G401 (cell line): ENCODE data around the gene ITGB7. TPM values are rescaled to one million over a fixed set of nuclear protein-coding genes. Genes with fewer than 3 reads are reported as not detected.
"Not testable (repeated sequence)": the region's sequence is repeated elsewhere in the genome, so short reads cannot be mapped to it uniquely, and the experiment has no call there.

Experiments
- DNase-seq: peaks from one replicate; pipeline ENCODE4 v3.0.0-alpha.2; 2015; ENCODE audit warnings: low spot score
- in situ Hi-C: cut with HindIII; loops from 2 replicates; pipeline ENCODE4 v1.10.0; 2016; ENCODE audit warnings: low sequenced_read_pairs, mixed read lengths
- total RNA-seq: library from RNA; depleted of rRNA; stranded (reverse); fragments of >200 nt; shearing (Covaris generic); gene quantifications from 2 replicates; pipeline ENCODE4 v1.2.3, GENCODE V29; 2014

Gene ITGB7
- total RNA-seq, 1 experiment from 2014 or later, result 0.41 TPM

DNA sequence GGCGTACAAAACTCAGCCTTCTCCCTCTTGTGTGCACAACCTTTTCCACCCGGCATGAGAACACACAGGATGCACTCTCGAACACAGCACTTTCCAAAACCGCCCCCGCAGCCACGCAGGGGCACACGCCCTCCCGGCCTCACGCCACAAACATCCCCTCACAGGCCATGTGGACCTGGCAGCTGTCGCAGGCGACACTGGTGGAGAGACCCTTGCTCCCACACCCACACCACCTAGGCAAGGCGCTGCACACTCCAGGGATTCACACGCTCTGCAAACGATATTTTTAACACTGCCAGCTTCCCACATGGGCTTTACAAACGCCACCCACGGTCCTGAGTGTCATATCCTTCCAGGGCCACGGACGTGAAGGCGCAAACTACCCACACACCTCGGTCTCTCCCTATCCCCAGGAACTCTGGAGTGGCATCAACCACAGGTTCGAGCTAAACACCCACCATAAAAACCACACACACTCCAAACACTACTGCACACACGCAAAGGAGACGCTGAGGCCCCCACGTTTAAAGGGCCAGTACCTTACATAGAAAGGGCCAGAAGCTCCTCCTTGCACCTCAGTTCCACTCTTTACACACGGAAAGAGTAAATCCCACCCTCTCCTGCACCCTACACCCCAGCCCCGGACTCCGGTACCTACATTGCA lies 12.4 kb upstream of the ITGB7 start:
- in situ Hi-C loops, result loop anchor here (10.0 kb wide), 1 partner anchor 65 kb away; no protein-coding TSS in a partner anchor
- peak; percentile 69 for DNase-seq

DNA sequence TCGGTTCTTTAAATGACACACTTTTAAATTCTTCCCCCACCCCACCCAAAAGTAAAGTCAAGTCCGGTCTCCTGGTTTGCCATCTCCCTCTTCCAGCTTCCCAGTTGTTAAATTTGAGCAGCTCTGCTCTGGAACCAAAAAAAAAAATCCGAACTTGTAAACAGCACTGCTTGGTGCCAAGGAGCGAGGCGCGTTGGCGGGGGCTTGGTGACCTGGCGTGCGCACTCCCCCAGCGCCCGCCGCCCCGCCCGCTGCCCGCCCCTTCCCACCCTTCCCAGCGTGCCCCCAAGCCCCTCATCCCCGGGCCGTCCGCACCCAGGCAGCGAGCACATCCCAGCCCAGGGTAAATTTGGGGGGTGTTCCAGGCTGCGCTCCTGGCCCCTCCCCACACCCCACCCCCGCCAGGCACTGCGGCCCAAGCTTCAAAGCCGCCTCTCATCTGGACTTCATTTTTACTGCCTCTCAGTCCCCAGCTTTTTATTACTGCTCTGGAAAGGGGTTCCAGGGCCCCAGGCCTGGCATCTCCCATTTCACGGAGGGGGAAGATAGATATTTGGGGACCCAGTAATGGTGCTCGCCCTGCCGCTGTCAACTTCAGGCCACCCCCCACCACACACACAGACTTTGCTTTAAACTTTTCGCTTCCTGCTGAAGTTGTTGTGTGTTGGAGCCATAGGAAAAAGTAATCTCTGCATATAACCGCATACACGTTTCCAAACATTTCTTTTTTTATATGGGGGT lies 11.7 kb upstream of the ITGB7 start:
- peak; percentile 24 for DNase-seq
- in situ Hi-C loops, result loop anchor here (10.0 kb wide), 1 partner anchor 66 kb away; no protein-coding TSS in a partner anchor

DNA sequence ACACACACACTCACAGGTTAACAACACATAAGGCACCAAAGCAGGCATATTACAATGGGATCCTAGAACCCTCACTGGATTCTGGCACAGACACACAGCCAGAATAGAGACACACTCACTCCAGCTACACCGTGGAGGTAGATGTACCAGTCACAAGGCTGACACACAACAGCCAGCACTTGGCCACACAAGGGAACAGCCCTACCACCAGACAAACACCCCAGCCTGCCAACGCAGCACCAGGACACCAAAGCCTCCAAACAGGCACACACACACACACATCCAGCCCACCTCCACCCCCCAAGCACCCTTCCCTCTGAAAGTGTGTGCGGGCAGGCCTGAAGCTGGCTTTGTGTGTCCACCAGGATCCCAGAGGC lies 10.9 kb upstream of the ITGB7 start:
- in situ Hi-C loops, result loop anchor here (10.0 kb wide), 1 partner anchor 67 kb away; no protein-coding TSS in a partner anchor
- peak; percentile 33 for DNase-seq

DNA sequence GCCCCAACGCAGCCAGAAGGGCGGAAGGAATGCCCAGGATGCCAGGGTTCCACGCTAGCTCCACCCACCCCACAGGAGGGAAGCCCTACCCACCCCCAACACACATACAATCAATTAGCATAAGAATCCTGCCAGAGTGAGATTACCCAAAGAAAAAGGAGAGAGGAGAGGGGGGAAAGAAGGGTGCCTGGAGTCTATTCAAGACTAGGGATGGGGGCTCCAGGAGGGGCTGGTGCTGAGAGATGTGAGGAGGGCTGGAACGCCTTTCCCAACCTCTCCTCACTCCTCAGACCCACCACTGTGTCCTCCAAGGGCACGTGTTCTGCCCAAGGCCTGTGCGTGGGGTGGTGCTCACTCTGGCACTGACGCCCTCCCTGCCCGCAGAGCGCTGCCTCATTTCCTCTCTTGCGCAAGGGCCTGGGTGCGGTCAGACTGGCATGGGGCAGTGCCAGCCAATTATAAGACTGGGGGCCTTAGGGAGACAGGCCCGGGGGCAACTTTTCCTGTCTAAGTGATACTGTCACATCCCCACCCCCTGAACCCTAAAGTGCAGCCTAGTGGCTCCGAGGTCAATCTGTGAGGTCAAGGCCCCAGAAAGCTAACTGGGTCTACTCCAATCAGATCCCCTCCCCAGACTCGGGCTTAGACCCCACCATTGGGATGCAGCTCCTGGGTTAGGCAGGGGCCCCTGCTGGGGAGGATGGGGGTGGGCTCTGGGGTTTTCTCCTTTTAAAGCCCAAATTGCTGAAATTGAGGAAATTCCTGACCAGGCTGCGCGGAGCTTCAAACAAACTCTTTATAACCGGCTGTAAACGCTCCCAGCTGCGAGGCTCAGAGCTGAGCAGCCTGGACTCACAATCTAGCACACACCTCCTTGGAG lies 10.2 kb upstream of the ITGB7 start:
- in situ Hi-C loops, result loop anchor here (10.0 kb wide), 1 partner anchor 68 kb away; no protein-coding TSS in a partner anchor
- DNase-seq, result no peak

GRCh38 chr12:53215497-53215896 lies 8.4 kb upstream of the ITGB7 start:
- in situ Hi-C loops, result loop anchor here (10.0 kb wide), 1 partner anchor 69 kb away; no protein-coding TSS in a partner anchor
- DNase-seq, result no peak

DNA sequence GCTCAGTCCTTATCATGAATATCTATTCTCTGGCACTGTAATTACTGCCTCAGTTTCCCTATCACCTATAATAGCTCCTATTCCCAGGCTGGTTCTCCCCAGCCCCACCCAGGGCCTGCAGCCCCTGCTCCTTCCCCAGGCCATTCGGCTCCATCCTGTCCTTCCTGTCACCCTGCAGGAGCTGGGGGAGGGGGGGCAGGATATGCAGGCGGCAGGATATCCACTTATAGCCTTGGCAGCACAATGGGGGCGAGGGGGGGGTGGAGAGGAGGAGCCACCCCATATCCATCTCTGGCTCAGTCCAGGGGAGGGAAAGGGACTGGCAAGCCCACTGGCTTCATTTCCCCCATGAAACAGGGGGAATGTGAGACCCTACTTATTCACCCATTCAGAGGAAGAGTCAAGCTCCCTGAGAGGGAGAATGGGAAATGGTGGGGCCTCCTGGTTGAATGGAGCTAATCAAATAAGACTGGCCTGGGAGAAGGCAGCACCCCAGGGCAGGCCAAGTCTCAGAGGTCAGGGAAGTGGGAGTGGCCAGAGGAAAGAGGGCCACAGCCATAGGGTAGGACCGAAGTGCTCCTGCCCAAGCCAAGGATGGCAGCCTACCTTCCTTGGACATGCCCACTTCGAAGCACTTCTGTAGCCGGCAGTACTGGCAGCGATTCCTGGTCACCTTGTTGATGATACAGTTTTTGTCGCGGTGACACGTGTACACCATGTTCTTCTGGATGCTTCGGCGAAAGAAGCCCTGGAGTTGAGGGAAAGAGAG lies 7.8 kb upstream of the ITGB7 start:
- DNase-seq, result no peak

GRCh38 chr12:53214221-53214620 lies 7.2 kb upstream of the ITGB7 start:
- in situ Hi-C loops, result loop anchor here (10.0 kb wide), 1 partner anchor 71 kb away; no protein-coding TSS in a partner anchor
- no peak for DNase-seq

More for the DNA sequence above, 7.8 kb upstream of the ITGB7 start:
- in situ Hi-C loops, result loop anchor here (10.0 kb wide), 1 partner anchor 70 kb away; no protein-coding TSS in a partner anchor

DNA sequence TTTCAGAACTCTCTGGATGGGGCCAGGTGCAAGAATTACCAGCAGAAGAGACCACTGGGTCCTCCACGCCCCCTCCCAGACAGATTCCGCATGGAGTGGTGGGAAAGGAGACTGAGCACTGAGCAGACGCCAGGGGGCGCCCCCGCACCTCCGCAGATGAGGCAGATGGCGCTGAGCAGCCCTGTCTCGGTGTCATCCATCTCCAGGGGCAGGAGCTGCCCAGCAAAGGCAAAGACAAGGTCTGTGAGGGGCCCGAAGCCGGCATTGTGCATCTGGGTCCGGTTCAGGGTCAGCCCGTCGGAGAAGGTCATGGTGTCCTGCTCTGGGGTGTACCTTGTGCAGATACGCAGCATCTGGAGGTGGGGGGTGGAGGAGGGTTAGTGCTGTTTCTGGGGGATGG lies 6.3 kb upstream of the ITGB7 start:
- in situ Hi-C loops, result loop anchor here (10.0 kb wide), 1 partner anchor 71 kb away; no protein-coding TSS in a partner anchor
- peak; percentile 84 for DNase-seq

GRCh38 chr12:53212931-53213330 lies 5.9 kb upstream of the ITGB7 start:
- DNase-seq, result no peak
- in situ Hi-C loops, result loop anchor here (10.0 kb wide), 1 partner anchor 72 kb away; no protein-coding TSS in a partner anchor

DNA sequence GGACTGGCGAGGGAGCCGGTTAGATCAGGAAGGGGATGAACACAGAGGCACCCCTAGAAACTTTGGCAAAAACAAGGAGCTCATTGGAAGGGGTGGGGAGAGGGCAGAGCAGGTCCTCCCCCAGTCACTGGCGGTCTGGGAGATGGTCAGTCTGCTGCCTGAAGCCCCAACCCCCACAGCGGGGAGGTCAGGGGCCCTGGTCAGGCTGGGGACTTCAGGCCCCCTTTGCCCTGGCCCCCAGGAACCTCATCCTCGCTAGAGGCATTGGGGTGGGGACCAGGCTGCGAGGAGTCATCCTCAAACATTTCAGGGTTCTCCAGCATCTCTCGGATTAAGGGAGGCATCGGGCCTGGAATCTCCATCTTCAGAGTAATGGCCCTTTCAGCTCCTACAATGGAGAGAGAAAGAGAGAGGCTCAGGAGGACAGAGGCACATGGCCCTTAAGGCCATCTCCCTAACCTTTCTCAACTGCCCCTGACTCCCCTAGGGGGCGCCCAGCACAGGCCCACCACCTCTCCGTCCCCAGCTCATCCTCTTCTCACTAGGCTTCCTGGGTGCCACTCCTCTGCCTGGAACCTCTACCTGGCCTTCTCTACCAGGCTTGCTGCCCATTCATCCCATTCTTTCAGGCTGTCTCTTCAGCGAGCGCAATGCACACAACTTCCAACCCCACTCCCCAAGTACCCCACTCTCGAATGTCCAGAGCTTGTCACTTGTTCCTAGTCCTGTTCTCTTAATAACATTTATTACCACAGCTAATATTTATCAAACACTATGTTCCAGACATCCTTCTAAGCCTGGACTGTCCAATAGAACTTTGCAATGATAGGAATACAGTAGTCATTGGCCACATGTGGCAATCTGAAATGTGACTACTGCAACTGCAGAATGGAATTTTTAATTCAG lies 4.7 kb upstream of the ITGB7 start:
- DNase-seq, result no peak

DNA sequence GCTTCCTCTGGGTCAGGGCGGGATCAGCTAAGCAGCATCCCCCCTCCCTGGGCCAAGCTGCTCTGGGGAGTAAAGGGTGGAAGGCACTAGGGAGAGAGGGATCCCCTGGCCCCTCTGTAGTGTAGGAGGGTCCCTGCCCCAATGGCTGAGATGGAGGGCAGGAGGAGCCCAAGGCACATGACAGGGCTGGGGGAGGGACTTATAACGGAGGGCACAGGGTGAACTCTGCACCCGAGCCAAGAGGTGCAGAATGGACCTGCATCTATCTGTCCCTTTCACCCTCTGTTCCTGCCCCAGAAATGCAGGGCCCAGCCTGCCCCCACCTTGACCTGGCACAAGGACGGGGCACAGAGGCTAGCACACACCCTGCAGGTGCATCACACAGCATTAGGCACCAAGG lies 3.8 kb upstream of the ITGB7 start:
- no peak for DNase-seq
- in situ Hi-C loops, result loop anchor here (10.0 kb wide), 1 partner anchor 74 kb away; no protein-coding TSS in a partner anchor

More for the DNA sequence above, 4.7 kb upstream of the ITGB7 start:
- in situ Hi-C loops, result loop anchor here (10.0 kb wide), 1 partner anchor 73 kb away; no protein-coding TSS in a partner anchor

DNA sequence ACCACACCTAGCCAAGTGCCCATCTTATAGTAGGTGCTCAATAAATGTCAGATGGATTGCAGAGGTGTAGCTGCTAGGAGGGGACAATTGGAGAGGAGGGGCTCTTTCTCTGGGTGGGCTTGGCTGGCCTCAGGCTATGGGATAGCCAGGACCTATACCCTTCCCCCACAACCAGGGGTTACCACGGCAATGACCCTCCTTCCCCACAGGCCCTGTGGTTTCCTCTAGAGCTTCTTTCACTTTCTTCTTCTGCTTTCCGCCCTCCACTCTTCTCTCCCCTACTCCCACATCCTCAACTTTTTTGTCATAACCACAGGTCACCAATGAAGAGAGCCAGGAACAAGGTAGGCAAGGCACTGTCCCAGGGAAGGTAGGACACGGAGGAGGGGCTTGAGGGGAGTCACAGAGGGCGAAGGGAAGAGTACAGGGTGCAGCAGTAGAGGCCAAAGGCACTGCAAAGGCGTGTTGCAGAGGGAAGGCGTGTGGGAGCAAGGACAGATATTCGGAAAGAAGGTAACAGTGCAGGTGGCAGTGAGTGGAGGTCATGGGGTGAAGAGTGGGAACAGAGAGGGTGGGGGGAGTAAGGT lies 1.9 kb upstream of the ITGB7 start:
- in situ Hi-C loops, result no loop called here
- DNase-seq, result no peak

DNA sequence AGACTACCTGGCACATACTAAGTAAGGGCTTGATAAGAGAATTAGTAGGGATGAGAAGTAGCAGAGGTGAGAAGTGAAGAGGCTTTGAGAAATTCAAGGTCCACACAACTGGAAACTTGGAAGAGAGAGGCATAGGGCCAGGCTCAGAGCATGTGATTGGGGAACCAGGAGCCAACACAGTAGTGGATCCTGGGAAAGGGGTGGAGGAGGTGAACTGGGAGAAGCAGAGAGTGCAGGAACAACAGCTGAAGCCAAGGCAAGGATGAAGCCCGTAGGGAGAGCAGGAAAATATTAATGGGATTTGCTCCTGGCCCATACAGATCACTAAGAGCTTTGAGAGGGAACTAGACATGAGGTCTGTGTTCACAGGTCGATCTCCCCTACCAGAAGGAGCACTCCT lies 1.4 kb upstream of the ITGB7 start:
- in situ Hi-C loops, result no loop called here
- no peak for DNase-seq

DNA sequence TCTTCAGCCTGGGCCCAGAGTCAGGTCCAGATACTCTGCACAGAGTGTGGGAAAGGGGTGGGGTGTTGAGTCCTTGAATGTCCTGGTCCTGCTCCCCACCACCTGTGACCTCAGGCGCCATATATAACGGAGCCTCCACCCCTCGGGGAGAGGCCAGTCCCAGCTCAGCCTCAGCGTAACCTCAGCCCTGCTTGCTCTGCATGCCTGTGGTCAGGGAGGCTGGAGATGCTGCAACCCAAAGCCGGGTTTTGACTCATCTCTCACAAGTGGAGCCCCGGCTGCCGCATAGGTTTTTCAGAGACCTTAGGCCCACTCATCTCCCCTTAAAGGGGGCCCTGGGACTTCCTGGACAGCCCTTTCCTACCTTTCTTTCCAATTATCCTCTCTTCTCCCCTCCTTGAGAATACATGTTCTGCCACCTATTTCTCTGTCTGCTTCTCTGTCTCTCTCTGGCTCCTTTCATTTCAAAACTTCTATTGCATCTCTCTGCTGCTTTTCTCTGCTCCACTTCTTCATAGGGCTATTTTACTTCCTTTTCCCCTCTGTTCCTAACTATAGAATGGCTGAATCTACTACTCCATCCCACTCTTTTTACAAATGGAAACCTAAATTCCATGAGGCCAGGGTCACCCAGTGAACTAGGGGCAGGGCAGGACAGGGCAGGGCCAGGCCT lies 1.2 kb downstream of the ITGB7 start:
- no peak for DNase-seq
- in situ Hi-C loops, result no loop called here

DNA sequence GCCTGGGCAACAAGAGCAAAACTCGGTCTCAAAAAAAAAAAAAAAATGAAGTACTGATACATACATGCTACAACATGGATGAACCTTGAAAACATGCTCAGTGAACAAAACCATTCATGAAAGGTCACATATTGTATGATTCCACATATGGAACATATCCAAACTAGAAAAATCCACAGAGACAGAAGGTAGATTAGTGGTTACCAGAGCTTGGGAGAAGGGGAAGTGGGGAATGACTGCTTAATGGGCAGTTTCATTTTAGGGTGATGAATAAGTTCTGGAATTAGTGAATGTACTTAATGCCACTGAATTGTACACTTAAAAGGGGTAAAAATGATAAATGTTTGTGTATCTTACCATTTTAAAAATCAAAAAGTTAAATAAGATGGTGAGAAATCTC lies 2.7 kb downstream of the ITGB7 start:
- in situ Hi-C loops, result no loop called here
- DNase-seq, result no peak

GRCh38 chr12:53202316-53202715 lies 4.7 kb downstream of the ITGB7 start:
- DNase-seq, in situ Hi-C loops: not testable (repeated sequence)

- in situ Hi-C loops, result no loop called here
- no peak for DNase-seq
Observed at GRCh38 chr12:53201639-53202038, 5.4 kb downstream of the ITGB7 start.
